GM21515 (cell line): ENCODE measurements around the gene MARK1.

Source experiments
- ATAC-seq: cut with Tn5 transposase; IDR thresholded peaks from one replicate; pipeline ENCODE4 v1.9.1; 2021; ENCODE audit not compliant: unreplicated experiment

The MARK1 gene

DNA sequence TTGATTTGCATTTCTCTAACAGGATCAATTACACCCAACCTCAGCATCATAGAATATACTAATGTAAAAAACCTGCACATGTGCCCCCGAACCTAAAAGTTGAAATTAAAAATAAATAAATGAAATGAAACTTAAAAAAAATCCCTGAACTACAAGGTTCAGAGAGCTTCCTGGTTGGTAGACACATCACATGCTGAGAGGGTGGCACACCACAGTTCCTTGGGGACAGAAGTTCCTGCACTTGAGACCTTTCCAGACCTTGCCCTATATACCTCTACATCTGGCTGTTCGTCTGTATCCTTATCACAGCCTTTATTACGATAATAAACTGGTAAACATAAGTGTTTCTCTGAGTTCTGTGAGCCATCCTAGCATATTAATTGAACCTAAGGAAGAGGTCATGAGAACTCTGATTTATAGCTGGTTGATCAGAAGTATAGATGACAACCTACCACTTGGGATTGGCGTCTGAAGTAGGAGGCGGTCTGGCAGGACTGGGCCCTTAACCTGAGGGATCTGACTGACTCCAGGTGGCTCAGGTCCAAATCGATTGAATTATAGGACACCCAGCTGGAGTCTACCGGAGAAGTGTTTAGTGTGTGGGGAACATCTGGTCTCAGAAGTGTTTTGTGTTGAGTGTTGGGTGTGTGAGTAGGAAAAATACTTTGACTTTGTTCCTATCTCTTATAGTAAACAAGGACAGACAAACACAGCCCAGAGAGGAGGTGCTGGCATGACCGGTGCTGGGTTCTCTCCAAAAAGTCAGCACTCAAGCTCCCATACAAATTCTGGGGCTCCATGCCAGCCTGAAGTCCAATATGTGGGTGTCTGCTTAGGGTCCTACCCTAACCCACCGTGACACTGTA, 181.2 kb downstream of the MARK1 start:
- no peak for ATAC-seq

GRCh38 chr1:220710333-220710732, 182.4 kb downstream of the MARK1 start:
- ATAC-seq: no peak

- peak; percentile 90 for ATAC-seq
Observed at GRCh38 chr1:220711056-220711809, 183.3 kb downstream of the MARK1 start.
